Transverse colon (tissue), 4 donors: ENCODE results near the gene GALK2. TPM values are rescaled to one million over a fixed set of nuclear protein-coding genes. Genes with fewer than 3 reads are reported as not detected.

Experiments used
- DNase-seq: peaks from one replicate; pipeline ENCODE4 v3.0.0-alpha.2; 2019
- H3K27ac ChIP-seq, 4 donors: fragments of 200-600 bp; sonication (generic); 2 replicates each; pipeline ENCODE4 v1.5.1; 2016 to 2018; ENCODE audit warnings: inconsistent platforms in 4 of 4
- H3K27me3 ChIP-seq: fragments of 200-600 bp; sonication (generic); 2 replicates; pipeline ENCODE4 v1.5.1; 2017; ENCODE audit warnings: inconsistent platforms
- H3K36me3 ChIP-seq, 4 donors: fragments of 200-600 bp; sonication (generic); 2 replicates each; pipeline ENCODE4 v1.5.1; 2017 to 2019; ENCODE audit warnings: inconsistent platforms in 4 of 4
- H3K4me1 ChIP-seq, 4 donors: fragments of 200-600 bp; sonication (generic); 2 replicates each; pipeline ENCODE4 v1.5.1; 2017 to 2020; ENCODE audit warnings: inconsistent platforms in 4 of 4
- H3K4me3 ChIP-seq, 4 donors: fragments of 200-600 bp; sonication (generic); 1 replicate in 1 of 4; 2 replicates in 3 of 4; pipeline versions ENCODE4 v1.5.1 to v1.6.1; 2017 to 2019; ENCODE audit warnings: inconsistent platforms in 4 of 4
- H3K9me3 ChIP-seq, 2 donors: fragments of 200-600 bp; sonication (generic); 2 replicates each; pipeline ENCODE4 v1.5.1; 2017 to 2019; ENCODE audit warnings: inconsistent platforms in 2 of 2
- CTCF ChIP-seq, 5 experiments: fragments of 200-600 bp in 3 of 5; fragments of 450-650 bp in 2 of 5; sonication (generic) in 3 of 5; IDR thresholded peaks; 1 replicate in 2 of 5; 2 replicates in 3 of 5; pipeline ENCODE4 v1.5.1; 2016 to 2017; ENCODE audit warnings: antibody characterized with exemption in 5 of 5, inconsistent platforms in 3 of 5, mild to moderate bottlenecking in 2 of 5, moderate library complexity in 1 of 5
- EP300 ChIP-seq: sonication (generic); formaldehyde crosslinking; IDR thresholded peaks from one replicate; pipeline ENCODE4 v1.6.1; 2017; ENCODE audit warnings: antibody characterized with exemption, low read depth
- POLR2A ChIP-seq: fragments of 450-650 bp; IDR thresholded peaks from one replicate; pipeline ENCODE4 v1.6.1; 2016; ENCODE audit warnings: antibody characterized with exemption, mild to moderate bottlenecking, moderate library complexity
- POLR2AphosphoS5 ChIP-seq, 3 donors: sonication (generic); formaldehyde crosslinking; IDR thresholded peaks; one replicate each; pipeline ENCODE4 v1.6.1; 2016; ENCODE audit warnings: antibody characterized with exemption in 3 of 3
- WGBS, 2 donors: methylation state at CpG; one replicate each; pipeline ENCODE4 v1.1.5; 2018; ENCODE audit warnings: low coverage in 1 of 2; 5-methylcytosine and 5-hydroxymethylcytosine counted together
- in situ Hi-C, 4 donors: fragments of 200-750 bp; cut with MboI; loops; one replicate each; pipeline versions ENCODE4 v1.15.0 to v1.15.1; 2017; ENCODE audit warnings: low sequenced_read_pairs in 3 of 4, low pct_ligation_motif_present in 1 of 4, low pct_unique_long_range_greater_than_20kb in 1 of 4
- intact Hi-C: fragments of 100-400 bp; cut with DNase I; formaldehyde crosslinking; loops from one replicate; pipeline ENCODE4 v1.15.1; 2023; ENCODE audit warnings: low total_unique reads
- total RNA-seq, 4 donors: library from RNA; depleted of rRNA; stranded (reverse); fragments of >200 nt; gene quantifications; one replicate each; pipeline ENCODE4 v1.1.0, GENCODE V29; 2016

GALK2 gene
- total RNA-seq, 4 donors from 2014 or later = 5.6 to 42.6 (median 30.7) TPM

- whole genome bisulfite sequencing, 2 donors = 30 to 67% methylated on average over 1 to 3 of the region's 3 CpGs
- Histone ChIP-seq H3K4me1 (peaks cover 0 to 32% (median 18%) of the 10 kb centered on the region in 4 donors), H3K36me3 (no peaks in the 10 kb centered on the region), H3K27ac (peak overlapping the region; percentile 1 to 52 (median 32)), H3K9me3 (no peaks in the 10 kb centered on the region), H3K4me3 (no peak overlapping the region), H3K27me3 (no peaks in the 10 kb centered on the region)
- DNase-seq = peak; percentile 44
- TF ChIP-seq CTCF (IDR thresholded peaks at IDR 0.05) (peak; percentile 61 to 78 (median 66)), EP300 (no peak)
- in situ Hi-C loops (loop anchor here in 3 of 4 donors (25.0 kb wide), 2 partner anchors 177 to 902 kb away; partner anchors contain the start of gene FGF7 (in 3 of the 3)), intact Hi-C loops (loop anchor here (5.0 to 10.0 kb wide), 3 partner anchors 187 to 899 kb away; partner anchors contain the start of gene FGF7)
These were observed 65.5 kb downstream of the GALK2 start for GRCh38 chr15:49235446-49236124.

DNA sequence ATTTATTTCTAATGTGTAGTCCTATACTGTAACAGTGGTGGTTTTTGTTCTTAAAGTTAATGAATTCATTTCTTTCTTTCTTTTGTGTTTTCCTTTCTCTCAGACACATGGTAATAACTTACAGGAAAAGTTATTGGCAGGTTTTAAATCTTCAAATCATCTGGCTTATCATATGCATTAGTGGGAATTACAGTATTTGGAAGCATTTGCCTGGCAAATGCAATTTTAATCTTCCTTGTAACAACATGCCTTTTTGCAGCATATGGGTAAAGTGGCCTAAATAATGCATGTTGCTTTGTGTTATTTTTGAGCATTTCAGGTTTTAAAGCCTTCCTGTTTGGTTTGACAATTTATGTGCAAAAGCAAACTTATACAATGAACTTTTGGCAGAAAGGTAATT is 66.8 kb downstream of the GALK2 start:
- intact Hi-C loops = loop anchor here (5.0 to 10.0 kb wide), 3 partner anchors 185 to 898 kb away; partner anchors contain the start of gene FGF7
- Histone ChIP-seq H3K27me3 (no peaks in the 10 kb centered on the region), H3K4me3 (no peak overlapping the region), H3K36me3 (no peaks in the 10 kb centered on the region), H3K4me1 (peaks cover 0 to 32% (median 18%) of the 10 kb centered on the region in 4 donors), H3K27ac (peak overlapping the region in 3 of 4 donors; percentile 27 to 60 (median 37)), H3K9me3 (no peaks in the 10 kb centered on the region)
- no peak for DNase-seq
- in situ Hi-C loops = loop anchor here in 3 of 4 donors (25.0 kb wide), 2 partner anchors 175 to 900 kb away; partner anchors contain the start of gene FGF7 (in 3 of the 3)
- TF ChIP-seq CTCF (IDR thresholded peaks at IDR 0.05) (no peak), EP300 (no peak), POLR2A (no peak), POLR2AphosphoS5 (IDR thresholded peaks at IDR 0.05) (no peak)

DNA sequence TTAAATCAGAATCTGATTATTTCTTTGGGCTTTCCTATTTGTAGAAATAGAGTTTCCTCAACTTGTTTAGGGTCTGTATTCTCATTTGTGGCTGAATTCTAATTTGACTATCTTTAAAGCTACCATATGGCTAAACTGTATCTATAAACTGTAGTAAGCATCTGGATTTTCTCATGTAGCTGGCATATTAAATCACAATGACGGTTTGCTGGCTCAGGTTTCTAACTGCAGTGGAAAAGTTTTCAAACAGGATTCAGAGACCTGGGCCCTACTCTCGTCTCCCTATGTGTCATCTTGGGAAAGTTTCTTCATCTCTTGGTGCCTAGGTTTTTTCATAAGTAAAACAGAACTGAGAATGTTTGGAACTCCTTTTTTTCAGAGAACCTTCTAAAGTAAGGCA is 68.3 kb downstream of the GALK2 start:
- H3K27me3 ChIP-seq = no peaks in the 10 kb centered on the region
- TF ChIP-seq POLR2AphosphoS5 (IDR thresholded peaks at IDR 0.05) (peak; percentile 58 to 79 (median 59)), POLR2A (no peak)
- peaks cover 3 to 37% (median 20%) of the 10 kb centered on the region in 4 donors for H3K4me1 ChIP-seq
- intact Hi-C loops (loop anchor here (5.0 to 10.0 kb wide), 3 partner anchors 184 to 896 kb away; partner anchors contain the start of gene FGF7), in situ Hi-C loops (loop anchor here in 3 of 4 donors (25.0 kb wide), 2 partner anchors 174 to 899 kb away; partner anchors contain the start of gene FGF7 (in 3 of the 3))
- DNase-seq = no peak
- no peaks in the 10 kb centered on the region for H3K9me3 ChIP-seq
- peak overlapping the region; percentile 58 to 68 (median 60) for H3K27ac ChIP-seq
- H3K4me3 ChIP-seq = no peak overlapping the region
- peaks cover 0 to 3% (median 0%) of the 10 kb centered on the region in 4 donors for H3K36me3 ChIP-seq
- 58 to 68% methylated on average over 2 of the region's 2 CpGs for WGBS, 2 donors

DNA sequence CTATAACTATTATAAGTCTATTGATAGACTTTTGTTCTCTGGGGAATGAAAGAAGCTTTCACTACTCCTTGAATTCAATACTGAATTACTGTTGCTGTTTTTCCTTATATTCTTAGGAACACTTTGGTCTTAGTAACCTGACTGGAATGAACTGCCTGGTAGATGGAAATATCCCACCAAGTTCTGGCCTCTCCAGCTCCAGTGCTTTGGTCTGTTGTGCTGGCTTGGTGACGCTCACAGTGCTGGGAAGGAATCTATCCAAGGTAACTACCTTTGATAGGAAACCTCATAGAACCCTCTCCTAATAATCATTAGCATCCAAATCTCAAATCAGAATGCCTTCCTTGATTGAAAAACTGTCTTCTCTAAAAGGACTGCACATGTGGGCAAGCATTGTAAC is 69.1 kb downstream of the GALK2 start:
- 89% methylated on average over 1 of the region's 1 CpG; no CpG with 5 or more reads in 1 of the 2 donors for WGBS, 2 donors
- Histone ChIP-seq H3K27me3 (no peaks in the 10 kb centered on the region), H3K9me3 (no peaks in the 10 kb centered on the region), H3K4me3 (no peak overlapping the region), H3K36me3 (peaks cover 0 to 3% (median 0%) of the 10 kb centered on the region in 4 donors), H3K27ac (peak overlapping the region; percentile 58 to 68 (median 60)), H3K4me1 (peaks cover 3 to 37% (median 20%) of the 10 kb centered on the region in 4 donors)
- intact Hi-C loops = loop anchor here (5.0 to 10.0 kb wide), 3 partner anchors 183 to 896 kb away; partner anchors contain the start of gene FGF7
- in situ Hi-C loops = loop anchor here in 3 of 4 donors (25.0 kb wide), 2 partner anchors 173 to 898 kb away; partner anchors contain the start of gene FGF7 (in 3 of the 3)
- TF ChIP-seq POLR2AphosphoS5 (IDR thresholded peaks at IDR 0.05) (no peak), EP300 (no peak), CTCF (IDR thresholded peaks at IDR 0.05) (no peak), POLR2A (no peak)
- no peak for DNase-seq
